Glutamatergic neuron (in vitro differentiated cells): Measurements from ENCODE around the gene IFI27L1. TPM values are rescaled to one million over a fixed set of nuclear protein-coding genes. Genes with fewer than 3 reads are reported as not detected.
A peak's percentile ranks its signal among the peaks of the same experiment; 100 is the strongest.

Source experiments
- DNase-seq: peaks from one replicate; pipeline ENCODE4 v3.0.0; 2022
- H3K27ac Mint-ChIP-seq: one replicate; pipeline ENCODE4 v1.8.0; 2020; ENCODE audit warnings: mild to moderate bottlenecking, mixed read lengths, inconsistent platforms; ENCODE audit not compliant: unreplicated experiment
- H3K27me3 Mint-ChIP-seq: one replicate; pipeline ENCODE4 v1.8.0; 2020; ENCODE audit warnings: mild to moderate bottlenecking, moderate library complexity, mixed read lengths, inconsistent platforms; ENCODE audit not compliant: unreplicated experiment
- H3K36me3 Mint-ChIP-seq: one replicate; pipeline ENCODE4 v1.8.0; 2020; ENCODE audit warnings: mild to moderate bottlenecking, mixed read lengths, inconsistent platforms; ENCODE audit not compliant: unreplicated experiment
- H3K4me1 Mint-ChIP-seq: one replicate; pipeline ENCODE4 v1.8.0; 2020; ENCODE audit warnings: mild to moderate bottlenecking, low read depth, mixed read lengths, inconsistent platforms; ENCODE audit not compliant: unreplicated experiment
- H3K4me3 Mint-ChIP-seq: one replicate; pipeline ENCODE4 v1.8.0; 2020; ENCODE audit warnings: mild to moderate bottlenecking, mixed read lengths, inconsistent platforms; ENCODE audit not compliant: unreplicated experiment
- H3K9me3 Mint-ChIP-seq: one replicate; pipeline ENCODE4 v1.8.0; 2020; ENCODE audit warnings: mild to moderate bottlenecking, moderate library complexity, mixed read lengths, inconsistent platforms; ENCODE audit not compliant: unreplicated experiment
- total RNA-seq: library from RNA; stranded (reverse); fragmentation: NEBNext Ultra II Directional; extraction: Animal tissue kit (Norgen Biotek cat#: 25700); gene quantifications from one replicate; pipeline ENCODE4 v1.2.1, GENCODE V29; 2021; ENCODE audit not compliant: unreplicated experiment
- TF ChIP-seq, protein P1 (sequence below): fragments of 200-600 bp; sonication (generic); IDR thresholded peaks from one replicate; pipeline ENCODE4 v1.5.0; 2021; ENCODE audit not compliant: partially characterized antibody, unreplicated experiment

The IFI27L1 gene
- total RNA-seq, 1 donor from 2014 or later: 45.7 TPM

DNA sequence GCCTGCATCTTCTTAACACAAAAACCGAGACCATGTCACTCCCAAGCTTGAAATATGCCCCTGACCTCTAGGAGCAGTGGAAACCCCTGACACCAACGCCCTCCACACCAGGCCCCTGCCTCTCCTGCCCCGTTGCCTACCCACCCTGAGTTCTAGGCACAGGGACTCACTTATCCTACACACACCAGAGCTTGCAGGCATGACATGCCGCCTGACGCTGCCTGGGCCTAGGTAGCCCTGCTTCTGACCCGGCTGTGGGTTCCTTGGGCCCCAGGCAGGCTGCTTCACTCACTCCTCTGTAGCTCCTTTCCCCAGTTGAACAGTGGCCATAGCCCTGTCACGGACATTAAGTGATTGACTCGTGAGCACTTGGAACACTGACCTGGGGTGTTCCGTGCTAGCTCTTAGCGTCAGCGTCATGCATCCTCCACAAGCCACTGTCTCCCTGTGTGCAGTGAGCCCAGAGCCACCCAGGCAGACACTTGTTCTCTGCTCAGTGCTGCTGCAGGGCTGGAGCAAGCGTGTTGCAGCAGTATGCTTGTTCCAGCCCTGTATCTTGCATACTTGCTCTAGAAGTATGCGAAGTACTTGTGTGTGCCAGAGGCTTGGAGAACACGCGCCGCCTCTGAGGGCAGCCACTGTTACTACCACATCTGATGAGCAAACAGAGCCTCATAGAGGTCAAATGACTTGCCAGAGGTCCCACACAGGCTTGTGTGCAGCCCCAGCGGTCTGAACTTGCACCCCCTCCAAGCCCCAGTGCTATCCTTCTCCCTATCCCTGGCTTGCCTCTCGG is 39.4 kb upstream of the IFI27L1 start:
- H3K27ac Mint-ChIP-seq: no peak overlapping the region
- H3K36me3 Mint-ChIP-seq: peaks cover 4% of the 10 kb centered on the region
- H3K4me1 Mint-ChIP-seq: peaks cover 7% of the 10 kb centered on the region
- H3K27me3 Mint-ChIP-seq: peaks cover 10% of the 10 kb centered on the region
- TF ChIP-seq, protein P1, sequence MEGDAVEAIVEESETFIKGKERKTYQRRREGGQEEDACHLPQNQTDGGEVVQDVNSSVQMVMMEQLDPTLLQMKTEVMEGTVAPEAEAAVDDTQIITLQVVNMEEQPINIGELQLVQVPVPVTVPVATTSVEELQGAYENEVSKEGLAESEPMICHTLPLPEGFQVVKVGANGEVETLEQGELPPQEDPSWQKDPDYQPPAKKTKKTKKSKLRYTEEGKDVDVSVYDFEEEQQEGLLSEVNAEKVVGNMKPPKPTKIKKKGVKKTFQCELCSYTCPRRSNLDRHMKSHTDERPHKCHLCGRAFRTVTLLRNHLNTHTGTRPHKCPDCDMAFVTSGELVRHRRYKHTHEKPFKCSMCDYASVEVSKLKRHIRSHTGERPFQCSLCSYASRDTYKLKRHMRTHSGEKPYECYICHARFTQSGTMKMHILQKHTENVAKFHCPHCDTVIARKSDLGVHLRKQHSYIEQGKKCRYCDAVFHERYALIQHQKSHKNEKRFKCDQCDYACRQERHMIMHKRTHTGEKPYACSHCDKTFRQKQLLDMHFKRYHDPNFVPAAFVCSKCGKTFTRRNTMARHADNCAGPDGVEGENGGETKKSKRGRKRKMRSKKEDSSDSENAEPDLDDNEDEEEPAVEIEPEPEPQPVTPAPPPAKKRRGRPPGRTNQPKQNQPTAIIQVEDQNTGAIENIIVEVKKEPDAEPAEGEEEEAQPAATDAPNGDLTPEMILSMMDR: no peak
- no peak for DNase-seq
- peaks cover 11% of the 10 kb centered on the region for H3K9me3 Mint-ChIP-seq
- no peak overlapping the region for H3K4me3 Mint-ChIP-seq

DNA sequence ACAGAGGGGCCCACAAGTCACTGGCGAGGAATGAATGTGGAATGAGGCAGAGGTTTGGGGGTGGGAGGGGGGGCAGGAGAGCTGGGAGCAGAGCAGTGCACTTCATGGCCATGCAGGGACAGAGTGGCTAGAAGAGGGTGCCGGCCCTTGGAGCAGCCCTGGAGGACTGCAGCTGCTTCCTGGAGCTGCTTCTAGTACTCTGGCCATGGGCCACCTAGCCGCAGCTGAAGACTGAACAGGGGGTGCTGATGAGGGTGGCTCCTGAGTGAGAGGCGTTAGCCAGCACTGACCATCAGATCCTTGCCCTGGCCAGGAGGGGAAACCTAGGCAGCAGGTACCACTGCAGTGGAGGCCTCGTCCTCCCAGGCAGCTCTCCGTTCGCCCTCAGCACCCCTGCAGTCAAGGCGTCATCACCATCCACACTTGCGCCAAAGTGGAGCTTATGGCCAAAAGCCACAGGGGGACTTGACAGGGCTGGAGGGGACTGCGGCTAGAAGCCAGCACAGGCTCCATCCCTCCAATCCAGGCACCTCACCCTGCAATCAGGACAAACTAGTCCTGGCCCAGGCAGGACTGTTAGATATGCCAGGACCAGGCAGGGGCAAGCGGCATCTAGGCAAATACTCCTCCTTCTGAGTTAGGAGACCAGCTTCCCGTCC is 38.5 kb upstream of the IFI27L1 start:
- DNase-seq: no peak
- H3K27ac Mint-ChIP-seq: no peak overlapping the region
- peaks cover 6% of the 10 kb centered on the region for H3K4me1 Mint-ChIP-seq
- no peak overlapping the region for H3K4me3 Mint-ChIP-seq
- peaks cover 4% of the 10 kb centered on the region for H3K36me3 Mint-ChIP-seq
- peaks cover 10% of the 10 kb centered on the region for H3K27me3 Mint-ChIP-seq
- TF ChIP-seq, protein P1: no peak
- H3K9me3 Mint-ChIP-seq: peaks cover 11% of the 10 kb centered on the region

DNA sequence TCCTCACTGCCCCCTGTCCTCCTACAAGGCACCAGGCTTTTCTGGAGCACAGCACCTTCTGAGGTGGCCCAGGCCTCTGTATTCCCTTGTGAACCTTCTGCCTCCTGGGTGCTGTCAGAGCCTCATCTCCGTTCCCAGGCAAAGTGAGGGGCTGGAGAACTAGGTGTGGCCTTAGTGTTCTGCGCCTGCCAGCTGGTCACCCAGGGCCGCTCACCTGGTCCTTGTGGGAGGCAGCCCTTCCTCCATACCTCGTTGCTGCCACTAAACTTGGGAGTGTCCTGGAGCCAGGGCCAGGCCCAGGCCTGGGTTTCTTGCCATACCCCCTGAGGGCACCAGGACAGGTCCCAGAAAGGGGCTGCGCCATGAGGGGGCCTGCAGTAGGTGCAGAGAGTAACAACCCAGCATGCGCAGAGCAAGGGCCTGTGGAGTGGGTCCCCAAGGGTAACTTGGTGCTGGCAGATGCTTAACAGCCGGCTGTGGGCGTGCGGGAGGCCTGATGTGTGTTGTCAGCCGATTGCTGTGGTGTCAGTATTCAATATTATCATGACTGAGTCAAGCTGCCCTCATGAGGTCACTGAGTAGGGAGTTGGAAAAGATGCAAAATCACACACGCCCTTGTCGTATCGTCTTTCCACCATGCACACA is 37.9 kb upstream of the IFI27L1 start:
- Mint-ChIP-seq H3K4me1 (peaks cover 6% of the 10 kb centered on the region), H3K27ac (peak overlapping the region; percentile 79), H3K27me3 (peaks cover 10% of the 10 kb centered on the region), H3K36me3 (peaks cover 4% of the 10 kb centered on the region), H3K4me3 (peak overlapping the region; percentile 20), H3K9me3 (peaks cover 13% of the 10 kb centered on the region)
- no peak for DNase-seq
- TF ChIP-seq, protein P1: no peak

DNA sequence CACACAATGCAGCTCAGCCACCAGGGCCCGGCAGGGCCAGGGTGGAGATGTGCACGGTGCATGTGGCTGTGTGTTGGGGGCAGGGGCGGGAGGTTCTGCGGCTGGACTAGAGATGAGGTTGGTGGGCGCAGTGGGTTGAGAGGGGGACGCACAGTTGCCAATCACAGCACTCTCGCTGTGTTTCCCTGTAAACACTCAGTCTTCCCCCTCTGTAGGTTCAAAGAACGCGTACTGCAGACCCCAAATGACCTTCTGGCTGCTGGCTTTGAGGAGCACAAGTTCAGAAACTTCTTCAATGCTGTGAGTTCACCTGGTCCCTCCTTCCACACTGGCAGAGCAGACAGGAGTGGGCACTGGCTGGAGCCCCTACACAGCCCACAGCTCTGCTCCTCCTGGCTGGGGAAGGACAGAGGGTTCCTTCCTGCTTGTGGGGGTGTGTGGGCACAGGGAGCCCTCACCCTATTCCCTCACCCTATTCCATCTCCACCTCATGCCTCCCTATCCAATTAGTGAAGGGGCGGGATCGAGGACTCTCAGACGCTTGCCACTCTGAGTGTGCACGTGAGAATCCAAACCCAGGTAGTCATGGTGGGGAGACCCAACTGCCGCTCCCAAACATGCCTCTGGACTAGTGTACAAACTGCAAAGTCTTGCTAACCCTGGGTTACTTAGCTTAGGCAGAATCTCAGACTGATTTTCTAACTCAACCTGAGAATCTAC is 37.2 kb upstream of the IFI27L1 start:
- Mint-ChIP-seq H3K27me3 (peaks cover 10% of the 10 kb centered on the region), H3K4me3 (peak overlapping the region; percentile 20), H3K4me1 (peaks cover 6% of the 10 kb centered on the region), H3K9me3 (peaks cover 14% of the 10 kb centered on the region), H3K36me3 (peaks cover 4% of the 10 kb centered on the region), H3K27ac (peak overlapping the region; percentile 79)
- TF ChIP-seq, protein P1: no peak
- no peak for DNase-seq
